NCI-H128 (cell line): ENCODE measurements around the gene SZRD1.
"Not testable (repeated sequence)": the region's sequence is repeated elsewhere in the genome, so short reads cannot be mapped to it uniquely, and the experiment has no call there.

Experiments
- DNase-seq: peaks from one replicate; lab custom pipeline; 2025; ENCODE audit not compliant: unreplicated experiment; lab: John Stamatoyannopoulos, UW

Gene SZRD1

GRCh38 chr1:16366722-16367257, at the start of gene SZRD1:
Gene SZRD1, plus strand, starts transcription at chr1:16367242. Its CDS starts 16 bp downstream, at chr1:16367258.
- DNase-seq: peak; percentile 99

GRCh38 chr1:16318555-16318954, 48.5 kb upstream of the SZRD1 start:
- DNase-seq: no peak

GRCh38 chr1:16321176-16321867, 45.7 kb upstream of the SZRD1 start:
- no peak for DNase-seq

GRCh38 chr1:16324456-16324890, 42.6 kb upstream of the SZRD1 start:
- no peak for DNase-seq

- DNase-seq: no peak
Observed at GRCh38 chr1:16326833-16327404, 40.1 kb upstream of the SZRD1 start.

- no peak for DNase-seq
Observed at GRCh38 chr1:16334655-16335340, 32.2 kb upstream of the SZRD1 start.

GRCh38 chr1:16338961-16339360, 28.1 kb upstream of the SZRD1 start:
- DNase-seq: no peak

GRCh38 chr1:16340673-16341072, 26.4 kb upstream of the SZRD1 start:
- no peak for DNase-seq

- no peak for DNase-seq
Observed at GRCh38 chr1:16342331-16343062, 24.5 kb upstream of the SZRD1 start.

- not testable (repeated sequence) for DNase-seq
Observed at GRCh38 chr1:16343276-16343675, 23.8 kb upstream of the SZRD1 start.

- DNase-seq: no peak
Observed at GRCh38 chr1:16348414-16349182, 18.4 kb upstream of the SZRD1 start.

GRCh38 chr1:16349847-16350406, 17.1 kb upstream of the SZRD1 start:
- DNase-seq: no peak

GRCh38 chr1:16351456-16351993, 15.5 kb upstream of the SZRD1 start:
- DNase-seq: no peak

- DNase-seq: peak; percentile 95
Observed at GRCh38 chr1:16351994-16352841, 14.8 kb upstream of the SZRD1 start, which contains the start of gene FBXO42. Gene FBXO42, minus strand, starts transcription at chr1:16352480. Its CDS starts 37,062 bp downstream, at chr1:16315418.

- no peak for DNase-seq
Observed at GRCh38 chr1:16352842-16353535, 14.1 kb upstream of the SZRD1 start.

- no peak for DNase-seq
Observed at GRCh38 chr1:16354619-16355018, 12.4 kb upstream of the SZRD1 start.

- no peak for DNase-seq
Observed at GRCh38 chr1:16356867-16357266, 10.2 kb upstream of the SZRD1 start.

- DNase-seq: not testable (repeated sequence)
Observed at GRCh38 chr1:16365146-16365498, 1.9 kb upstream of the SZRD1 start.
